PFSK-1 (cell line): ENCODE results near the gene PLEKHG3.

Experiments used
- POLR2AphosphoS5 ChIP-seq: IDR thresholded peaks from 2 replicates; pipeline ENCODE4 v1.6.1; 2012; ENCODE audit warnings: low read depth, mild to moderate bottlenecking, control low read depth, low read length, moderate library complexity
- SIN3A ChIP-seq: IDR thresholded peaks from 2 replicates; pipeline ENCODE4 v1.6.1; 2012; ENCODE audit warnings: mild to moderate bottlenecking, low read length, moderate library complexity, borderline replicate concordance; ENCODE audit not compliant: insufficient read depth
- TAF1 ChIP-seq: IDR thresholded peaks from 2 replicates; pipeline ENCODE4 v1.6.1; 2012; ENCODE audit warnings: low read length, control low read depth, borderline replicate concordance; ENCODE audit not compliant: insufficient read depth

DNA sequence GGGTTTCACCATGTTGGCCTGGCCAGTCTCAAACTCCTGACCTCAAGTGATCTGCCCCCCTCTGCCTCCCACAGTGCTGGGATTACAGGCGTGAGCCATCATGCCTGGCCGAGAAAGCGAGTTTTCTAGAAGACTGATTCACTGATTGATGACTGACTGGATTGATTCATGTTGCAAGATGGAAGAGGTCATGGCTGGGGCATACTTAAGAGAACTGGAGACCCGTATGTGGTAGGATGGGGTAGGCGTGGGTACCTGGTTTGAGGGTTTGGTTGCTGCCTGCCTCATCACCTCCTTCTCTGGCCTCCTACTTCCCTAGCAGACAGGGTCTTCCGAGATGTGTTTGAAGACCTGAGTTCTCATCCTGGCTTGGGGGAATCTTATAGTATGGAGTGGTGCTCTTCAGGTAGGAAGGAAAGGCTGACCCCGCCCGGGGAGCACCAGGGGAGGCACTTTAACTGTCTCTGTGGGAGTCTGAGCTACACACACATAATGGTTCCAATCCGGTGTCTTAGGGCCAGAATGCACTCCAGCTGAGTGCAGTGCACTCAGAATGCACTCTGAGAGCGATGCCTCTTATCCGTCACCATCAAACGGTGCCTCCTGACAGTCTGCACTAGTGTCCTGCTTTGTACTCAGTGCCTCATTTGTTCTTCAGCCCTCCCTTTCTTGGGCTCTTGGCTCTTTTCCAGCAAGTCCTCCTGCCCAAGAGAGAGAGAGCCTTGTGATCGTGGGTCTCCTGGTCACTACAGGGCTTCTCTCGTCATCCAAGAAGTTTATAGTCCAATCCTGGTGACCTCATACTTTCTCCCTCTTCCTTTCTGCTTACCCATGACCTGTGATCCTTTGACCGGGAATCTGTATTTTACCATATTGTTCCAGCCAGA is 19.7 kb downstream of the PLEKHG3 start:
- TF ChIP-seq TAF1, result no peak
- TF ChIP-seq POLR2AphosphoS5, result no peak
- no peak for TF ChIP-seq SIN3A
